Measurements from ENCODE around the gene LHFPL2. TPM values are rescaled to one million over a fixed set of nuclear protein-coding genes. Genes with fewer than 3 reads are reported as not detected.
"Not testable (repeated sequence)": the region's sequence is repeated elsewhere in the genome, so short reads cannot be mapped to it uniquely, and the experiment has no call there.

The LHFPL2 gene
- total RNA-seq, 8 experiments from 2014 or later = 3.1 to 62.1 (median 8.3) TPM

GRCh38 chr5:78675956-78676730, 27.6 kb upstream of the LHFPL2 start:
- Histone ChIP-seq H3K27ac (no peak overlapping the region), H3K4me3 (no peak overlapping the region), H3K4me1 (replicated peaks in 1 of 2) (no peaks in the 10 kb centered on the region)
- in situ Hi-C loops (cut with MboI; ENCODE audit: low pct_unique_long_range_greater_than_20kb in 2 of 9, low sequenced_read_pairs in 9 of 9, unreplicated experiment in 9 of 9) = no loop called here
- peak in 1 of 8 experiments; percentile 7 for ATAC-seq (replicated peaks in 6 of 8)
- 80 to 100% (median 88%) methylated on average over 1 to 6 of the region's 6 CpGs for WGBS, 10 experiments

GRCh38 chr5:78673827-78674226, 25.3 kb upstream of the LHFPL2 start:
- H3K4me1 ChIP-seq (replicated peaks in 1 of 2); in situ Hi-C loops (cut with MboI; ENCODE audit: low pct_unique_long_range_greater_than_20kb in 2 of 9, low sequenced_read_pairs in 9 of 9, unreplicated experiment in 9 of 9); ATAC-seq (replicated peaks in 6 of 8): not testable (repeated sequence)

GRCh38 chr5:78672154-78672553, 23.6 kb upstream of the LHFPL2 start:
- Histone ChIP-seq H3K27ac (no peak overlapping the region), H3K4me3 (no peak overlapping the region), H3K4me1 (replicated peaks in 1 of 2) (no peaks in the 10 kb centered on the region)
- ATAC-seq (replicated peaks in 6 of 8) = no peak
- 63 to 100% (median 91%) methylated on average over 1 to 2 of the region's 2 CpGs for WGBS, 10 experiments
- in situ Hi-C loops (cut with MboI; ENCODE audit: low pct_unique_long_range_greater_than_20kb in 2 of 9, low sequenced_read_pairs in 9 of 9, unreplicated experiment in 9 of 9) = no loop called here

More at GRCh38 chr5:78673827-78674226, 25.3 kb upstream of the LHFPL2 start:
- H3K4me3 ChIP-seq, H3K27ac ChIP-seq: not testable (repeated sequence)

GRCh38 chr5:78671609-78672008, 23.0 kb upstream of the LHFPL2 start:
- in situ Hi-C loops (cut with MboI; ENCODE audit: low pct_unique_long_range_greater_than_20kb in 2 of 9, low sequenced_read_pairs in 9 of 9, unreplicated experiment in 9 of 9) = no loop called here

GRCh38 chr5:78670701-78671269, 22.2 kb upstream of the LHFPL2 start:
- in situ Hi-C loops (cut with MboI; ENCODE audit: low pct_unique_long_range_greater_than_20kb in 2 of 9, low sequenced_read_pairs in 9 of 9, unreplicated experiment in 9 of 9) = no loop called here
- Histone ChIP-seq H3K4me3 (no peak overlapping the region), H3K27ac (no peak overlapping the region), H3K4me1 (replicated peaks in 1 of 2) (no peaks in the 10 kb centered on the region)
- no peak for ATAC-seq (replicated peaks in 6 of 8)
- WGBS, 10 experiments = 67 to 100% (median 86%) methylated on average over 1 to 2 of the region's 2 CpGs; no CpG with 5 or more reads in 3 of the 10 experiments

More at GRCh38 chr5:78671609-78672008, 23.0 kb upstream of the LHFPL2 start:
- Histone ChIP-seq H3K4me1 (replicated peaks in 1 of 2) (no peaks in the 10 kb centered on the region), H3K27ac (no peak overlapping the region), H3K4me3 (no peak overlapping the region)
- ATAC-seq (replicated peaks in 6 of 8) = peak in 3 of 8 experiments; percentile 23 to 54 (median 50)
- 5 to 90% (median 65%) methylated on average over 1 to 3 of the region's 4 CpGs for WGBS, 10 experiments

GRCh38 chr5:78669331-78669730, 20.8 kb upstream of the LHFPL2 start:
- WGBS, 10 experiments = 91 to 100% (median 100%) methylated on average over 1 to 3 of the region's 4 CpGs; no CpG with 5 or more reads in 5 of the 10 experiments
- ATAC-seq (replicated peaks in 6 of 8) = no peak
- Histone ChIP-seq H3K4me1 (replicated peaks in 1 of 2) (no peaks in the 10 kb centered on the region), H3K27ac (no peak overlapping the region), H3K4me3 (no peak overlapping the region)
- in situ Hi-C loops (cut with MboI; ENCODE audit: low pct_unique_long_range_greater_than_20kb in 2 of 9, low sequenced_read_pairs in 9 of 9, unreplicated experiment in 9 of 9) = no loop called here

- ATAC-seq (replicated peaks in 6 of 8) = no peak
- 33 to 100% (median 87%) methylated on average over 1 to 5 of the region's 5 CpGs; no CpG with 5 or more reads in 2 of the 10 experiments for WGBS, 10 experiments
- Histone ChIP-seq H3K4me1 (replicated peaks in 1 of 2) (no peaks in the 10 kb centered on the region), H3K4me3 (no peak overlapping the region), H3K27ac (no peak overlapping the region)
- in situ Hi-C loops (cut with MboI; ENCODE audit: low pct_unique_long_range_greater_than_20kb in 2 of 9, low sequenced_read_pairs in 9 of 9, unreplicated experiment in 9 of 9) = no loop called here
These were observed 19.0 kb upstream of the LHFPL2 start for GRCh38 chr5:78667461-78668103.

- WGBS, 10 experiments = 86 to 88% methylated on average over 1 of the region's 1 CpG; no CpG with 5 or more reads in 8 of the 10 experiments
- H3K27ac ChIP-seq; H3K4me1 ChIP-seq (replicated peaks in 1 of 2); H3K4me3 ChIP-seq; ATAC-seq (replicated peaks in 6 of 8); in situ Hi-C loops (cut with MboI; ENCODE audit: low pct_unique_long_range_greater_than_20kb in 2 of 9, low sequenced_read_pairs in 9 of 9, unreplicated experiment in 9 of 9): not testable (repeated sequence)
These were observed 18.4 kb upstream of the LHFPL2 start for GRCh38 chr5:78666975-78667374.

- peak in 1 of 8 experiments; percentile 49 for ATAC-seq (replicated peaks in 6 of 8)
- H3K27ac ChIP-seq = no peak overlapping the region
- in situ Hi-C loops (cut with MboI; ENCODE audit: low pct_unique_long_range_greater_than_20kb in 2 of 9, low sequenced_read_pairs in 9 of 9, unreplicated experiment in 9 of 9) = no loop called here
- 0 to 100% (median 55%) methylated on average over 1 to 3 of the region's 3 CpGs; no CpG with 5 or more reads in 2 of the 10 experiments for WGBS, 10 experiments
- no peak overlapping the region for H3K4me3 ChIP-seq
- no peaks in the 10 kb centered on the region for H3K4me1 ChIP-seq (replicated peaks in 1 of 2)
These were observed 17.5 kb upstream of the LHFPL2 start for GRCh38 chr5:78666041-78666444.

- H3K27ac ChIP-seq = no peak overlapping the region
- no peaks in the 10 kb centered on the region for H3K4me1 ChIP-seq (replicated peaks in 1 of 2)
- ATAC-seq (replicated peaks in 6 of 8) = no peak
- 43 to 100% (median 86%) methylated on average over 1 to 3 of the region's 3 CpGs; no CpG with 5 or more reads in 1 of the 10 experiments for WGBS, 10 experiments
- H3K4me3 ChIP-seq = no peak overlapping the region
- in situ Hi-C loops (cut with MboI; ENCODE audit: low pct_unique_long_range_greater_than_20kb in 2 of 9, low sequenced_read_pairs in 9 of 9, unreplicated experiment in 9 of 9) = no loop called here
These were observed 17.0 kb upstream of the LHFPL2 start for GRCh38 chr5:78665534-78665933.

- in situ Hi-C loops (cut with MboI; ENCODE audit: low pct_unique_long_range_greater_than_20kb in 2 of 9, low sequenced_read_pairs in 9 of 9, unreplicated experiment in 9 of 9) = no loop called here
- 86 to 100% (median 100%) methylated on average over 1 of the region's 1 CpG; no CpG with 5 or more reads in 1 of the 10 experiments for WGBS, 10 experiments
- no peak for ATAC-seq (replicated peaks in 6 of 8)
- H3K4me3 ChIP-seq = no peak overlapping the region
- no peak overlapping the region for H3K27ac ChIP-seq
- no peaks in the 10 kb centered on the region for H3K4me1 ChIP-seq (replicated peaks in 1 of 2)
These were observed 13.8 kb upstream of the LHFPL2 start for GRCh38 chr5:78662323-78662722.

GRCh38 chr5:78661691-78662090, 13.1 kb upstream of the LHFPL2 start:
- 50 to 100% (median 100%) methylated on average over 1 of the region's 1 CpG; no CpG with 5 or more reads in 5 of the 10 experiments for WGBS, 10 experiments
- no peak overlapping the region for H3K27ac ChIP-seq
- in situ Hi-C loops (cut with MboI; ENCODE audit: low pct_unique_long_range_greater_than_20kb in 2 of 9, low sequenced_read_pairs in 9 of 9, unreplicated experiment in 9 of 9) = no loop called here

GRCh38 chr5:78661044-78661443, 12.5 kb upstream of the LHFPL2 start:
- no peak for ATAC-seq (replicated peaks in 6 of 8)
- no peak overlapping the region for H3K27ac ChIP-seq
- no peak overlapping the region for H3K4me3 ChIP-seq
- H3K4me1 ChIP-seq (replicated peaks in 1 of 2) = no peaks in the 10 kb centered on the region
- in situ Hi-C loops (cut with MboI; ENCODE audit: low pct_unique_long_range_greater_than_20kb in 2 of 9, low sequenced_read_pairs in 9 of 9, unreplicated experiment in 9 of 9) = no loop called here
- 0 to 100% (median 95%) methylated on average over 1 of the region's 1 CpG for WGBS, 10 experiments

More at GRCh38 chr5:78661691-78662090, 13.1 kb upstream of the LHFPL2 start:
- H3K4me3 ChIP-seq = no peak overlapping the region
- ATAC-seq (replicated peaks in 6 of 8) = no peak
- no peaks in the 10 kb centered on the region for H3K4me1 ChIP-seq (replicated peaks in 1 of 2)

Measured in motor neuron (in vitro differentiated cells).